Stimulated activated CD4-positive, alpha-beta T cell treated with anti-CD3 and anti-CD28 coated beads, Interleukin-12 subunit alpha, Interleukin-12 subunit beta, amount 100 ng/mL, for 48 hours (primary cell): ENCODE measurements around the gene MIPEP.

ENCODE experiments used
- DNase-seq, 3 donors: peaks; one replicate each; pipeline ENCODE4 v3.0.0-alpha.2; 2020; ENCODE audit warnings: low read depth in 2 of 3, low spot score in 1 of 3

Gene MIPEP

GRCh38 chr13:23810685-23811240, 78.4 kb downstream of the MIPEP start:
- no peak for DNase-seq

GRCh38 chr13:23808803-23809202, 80.4 kb downstream of the MIPEP start:
- no peak for DNase-seq

- DNase-seq = no peak
Measured at GRCh38 chr13:23806874-23807526, 82.2 kb downstream of the MIPEP start.

GRCh38 chr13:23805821-23806220, 83.4 kb downstream of the MIPEP start:
- no peak for DNase-seq

GRCh38 chr13:23805122-23805521, 84.1 kb downstream of the MIPEP start:
- no peak for DNase-seq

- no peak for DNase-seq
Measured at GRCh38 chr13:23804166-23804565, 85.0 kb downstream of the MIPEP start.

GRCh38 chr13:23801141-23801540, 88.1 kb downstream of the MIPEP start:
- no peak for DNase-seq

- DNase-seq = no peak
Measured at GRCh38 chr13:23799945-23800344, 89.3 kb downstream of the MIPEP start.

GRCh38 chr13:23797276-23797903, 91.8 kb downstream of the MIPEP start:
- no peak for DNase-seq

GRCh38 chr13:23796551-23796950, 92.6 kb downstream of the MIPEP start:
- no peak for DNase-seq

- DNase-seq = no peak
Measured at GRCh38 chr13:23794267-23795161, 94.7 kb downstream of the MIPEP start.

GRCh38 chr13:23793711-23794110, 95.5 kb downstream of the MIPEP start:
- DNase-seq = no peak

- no peak for DNase-seq
Measured at GRCh38 chr13:23792680-23793079, 96.5 kb downstream of the MIPEP start.

- no peak for DNase-seq
Measured at GRCh38 chr13:23790577-23791170, 98.5 kb downstream of the MIPEP start.

- DNase-seq = no peak
Measured at GRCh38 chr13:23789576-23790346, 99.4 kb downstream of the MIPEP start.

- DNase-seq = no peak
Measured at GRCh38 chr13:23788459-23788858, 100.7 kb downstream of the MIPEP start.

- no peak for DNase-seq
Measured at GRCh38 chr13:23787464-23787863, 101.7 kb downstream of the MIPEP start.

GRCh38 chr13:23786607-23787006, 102.6 kb downstream of the MIPEP start:
- DNase-seq = no peak

- no peak for DNase-seq
Measured at GRCh38 chr13:23778879-23779278, 110.3 kb downstream of the MIPEP start.

- no peak for DNase-seq
Measured at GRCh38 chr13:23778002-23778652, 111.1 kb downstream of the MIPEP start.
